ENCODE data around the gene RPL15. TPM values are rescaled to one million over a fixed set of nuclear protein-coding genes. Genes with fewer than 3 reads are reported as not detected.

Gene RPL15
- total and polyA plus RNA-seq, 2 of the 8 experiments (the other 6 are each of a cell fraction or from before 2014, with no cell fraction given) = 2,819 to 6,473 TPM

DNA sequence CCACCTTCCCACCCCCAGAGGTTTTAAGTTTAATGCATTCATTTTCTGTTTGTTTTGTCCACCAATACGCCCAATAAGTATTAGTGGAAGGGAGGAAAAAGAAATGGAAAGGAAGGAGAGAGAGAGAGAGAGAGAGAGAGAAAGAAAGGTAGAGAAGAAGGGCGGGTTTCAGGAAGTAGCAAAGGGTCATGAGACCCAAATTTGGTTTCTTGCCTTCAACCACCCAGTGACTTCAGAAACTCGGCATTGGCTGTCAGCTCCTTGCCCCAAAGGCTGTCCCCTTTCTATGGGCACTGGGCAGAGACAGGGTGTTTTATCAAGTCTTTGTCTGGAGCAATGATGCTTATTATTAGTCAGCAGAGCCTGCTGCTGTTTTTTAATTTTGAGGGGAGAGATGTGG is 14.7 kb downstream of the RPL15 start (continued):
- TF ChIP-seq SAP30 (IDR thresholded peaks at IDR 0.05; ENCODE audit: insufficient read depth, insufficient replicate concordance, low read length) = no peak

Measured in H1 (cell line).